Measurements from ENCODE around the gene MSRB1.
"Not testable (repeated sequence)": the region's sequence is repeated elsewhere in the genome, so short reads cannot be mapped to it uniquely, and the experiment has no call there.

MSRB1 gene

DNA sequence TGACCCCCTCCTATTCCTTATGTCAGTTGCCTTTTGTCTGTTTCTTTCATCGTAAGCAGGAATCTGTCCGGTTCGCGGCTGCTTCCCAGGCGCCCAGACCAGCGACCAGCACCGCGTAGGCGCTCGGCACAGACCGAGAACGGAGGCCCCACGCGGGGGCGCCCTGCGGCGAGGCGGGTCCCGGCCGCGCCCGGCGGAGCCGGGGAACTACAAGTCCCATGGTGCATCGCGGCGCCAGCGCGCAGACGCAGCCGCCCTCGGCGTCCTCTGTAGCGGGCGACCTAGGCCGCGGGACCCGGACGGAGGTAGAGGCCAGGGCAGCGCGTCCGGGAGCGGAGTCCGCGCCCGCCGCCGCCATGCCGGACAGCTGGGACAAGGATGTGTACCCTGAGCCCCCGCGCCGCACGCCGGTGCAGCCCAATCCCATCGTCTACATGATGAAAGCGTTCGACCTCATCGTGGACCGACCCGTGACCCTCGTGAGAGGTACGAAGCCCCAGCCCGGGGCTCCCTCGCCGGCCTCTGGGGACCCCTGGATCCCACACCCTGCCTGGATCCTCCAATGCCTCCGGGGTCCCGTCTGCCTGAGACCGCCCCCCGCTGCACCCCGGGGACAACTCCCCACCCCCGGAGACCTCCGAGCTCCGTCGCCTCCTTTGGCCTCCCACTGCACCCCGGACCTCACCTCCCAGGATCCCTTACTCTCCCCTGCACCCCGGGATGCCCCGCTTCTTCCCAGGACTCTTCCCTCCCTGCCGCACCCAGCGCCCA is 16.5 kb upstream of the MSRB1 start, which contains the start of gene NDUFB10:
NDUFB10 (plus strand) TSS at position 270 of the 771 bp plus-strand sequence; CDS start at position 357, 87 bp downstream.
- ATAC-seq (peak; percentile 72), DNase-seq (peak; percentile 97)
- peaks cover 36% of the 10 kb centered on the region for H3K4me1 Mint-ChIP-seq
- H3K36me3 Mint-ChIP-seq (ENCODE audit: low read depth), result peaks cover 43% of the 10 kb centered on the region
- H3K4me3 Mint-ChIP-seq, result peak within 1 kb of the TSS; percentile 100
- peak within 1 kb of the TSS; percentile 100 for H3K27ac Mint-ChIP-seq
- H3K9me3 Mint-ChIP-seq, result no peaks in the 10 kb centered on the region
- H3K27me3 Mint-ChIP-seq, result no peaks in the 10 kb centered on the region

DNA sequence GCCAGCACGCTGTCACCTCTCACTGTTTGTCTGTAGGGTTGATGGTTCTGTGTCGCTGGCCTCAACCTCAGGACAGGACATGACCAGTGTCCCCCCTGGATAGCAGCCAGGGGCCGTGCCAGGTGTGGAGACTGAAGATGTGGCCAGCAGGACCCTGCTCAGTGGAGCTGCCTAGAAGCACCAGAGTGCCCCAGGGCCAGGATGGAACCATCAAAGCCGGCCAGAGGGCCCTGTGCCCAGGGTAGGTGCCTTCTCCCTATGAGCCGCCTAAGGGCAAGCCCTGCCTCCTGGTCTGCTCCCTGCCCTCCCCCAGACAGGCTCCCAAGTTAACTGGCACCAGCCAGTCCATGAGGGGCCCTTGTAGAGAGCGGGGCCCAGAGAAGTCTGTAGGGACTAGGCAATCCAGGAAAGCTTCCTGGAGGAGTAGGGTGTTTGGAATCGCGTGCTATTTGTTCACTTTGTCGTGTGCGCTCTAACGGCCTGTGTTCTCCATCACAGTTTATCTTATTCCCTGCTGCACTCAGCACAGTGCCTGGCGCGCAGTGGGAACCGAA is 15.8 kb upstream of the MSRB1 start:
- Mint-ChIP-seq H3K36me3 (ENCODE audit: low read depth) (peaks cover 37% of the 10 kb centered on the region), H3K4me3 (peak overlapping the region; percentile 100), H3K9me3 (no peaks in the 10 kb centered on the region), H3K4me1 (peaks cover 33% of the 10 kb centered on the region), H3K27me3 (no peaks in the 10 kb centered on the region), H3K27ac (peak overlapping the region; percentile 100)
- ATAC-seq, result no peak
- DNase-seq, result no peak

- not testable (repeated sequence) for ATAC-seq, H3K9me3 Mint-ChIP-seq, H3K4me3 Mint-ChIP-seq, H3K27ac Mint-ChIP-seq, H3K27me3 Mint-ChIP-seq, DNase-seq
- Mint-ChIP-seq H3K36me3 (ENCODE audit: low read depth) (peaks cover 31% of the 10 kb centered on the region), H3K4me1 (peaks cover 29% of the 10 kb centered on the region)
These were observed 15.1 kb upstream of the MSRB1 start for GRCh38 chr16:1958143-1958491.

DNA sequence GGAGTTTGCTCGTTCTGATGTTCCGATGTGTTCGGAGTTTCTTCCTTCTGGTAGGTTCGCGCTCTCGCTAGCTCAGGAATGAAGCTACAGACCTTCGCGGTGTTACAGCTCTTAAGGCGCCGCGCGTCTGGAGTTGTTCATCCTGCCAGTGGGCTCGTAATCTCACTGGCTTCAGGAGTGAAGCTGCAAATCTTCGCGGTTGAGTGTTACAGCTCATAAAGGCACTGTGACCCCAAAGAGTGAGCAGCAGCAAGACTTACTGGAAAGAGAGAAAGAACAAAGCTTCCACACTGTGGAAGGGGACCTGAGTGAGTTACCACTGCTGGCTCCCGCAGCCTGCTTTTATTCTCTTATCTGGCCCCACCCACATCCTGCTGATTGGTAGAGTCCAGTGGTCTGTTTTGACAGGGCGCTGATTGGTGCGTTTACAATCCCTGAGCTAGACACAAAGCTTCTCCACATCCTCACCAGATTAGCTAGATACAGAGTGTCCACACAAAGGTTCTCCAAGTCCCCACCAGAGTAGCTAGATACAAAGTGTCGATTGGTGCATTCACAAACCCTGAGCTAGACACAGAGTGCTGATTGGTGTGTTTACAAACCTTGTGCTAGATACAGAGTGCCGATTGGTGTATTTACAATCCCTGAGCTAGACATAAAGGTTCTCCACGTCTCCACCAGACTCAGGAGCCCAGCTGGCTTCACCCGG is 14.6 kb upstream of the MSRB1 start:
- not testable (repeated sequence) for ATAC-seq, H3K27me3 Mint-ChIP-seq, H3K27ac Mint-ChIP-seq, H3K4me3 Mint-ChIP-seq, H3K9me3 Mint-ChIP-seq
- H3K36me3 Mint-ChIP-seq (ENCODE audit: low read depth), result peaks cover 25% of the 10 kb centered on the region
- peaks cover 28% of the 10 kb centered on the region for H3K4me1 Mint-ChIP-seq
- DNase-seq, result peak; percentile 1

DNA sequence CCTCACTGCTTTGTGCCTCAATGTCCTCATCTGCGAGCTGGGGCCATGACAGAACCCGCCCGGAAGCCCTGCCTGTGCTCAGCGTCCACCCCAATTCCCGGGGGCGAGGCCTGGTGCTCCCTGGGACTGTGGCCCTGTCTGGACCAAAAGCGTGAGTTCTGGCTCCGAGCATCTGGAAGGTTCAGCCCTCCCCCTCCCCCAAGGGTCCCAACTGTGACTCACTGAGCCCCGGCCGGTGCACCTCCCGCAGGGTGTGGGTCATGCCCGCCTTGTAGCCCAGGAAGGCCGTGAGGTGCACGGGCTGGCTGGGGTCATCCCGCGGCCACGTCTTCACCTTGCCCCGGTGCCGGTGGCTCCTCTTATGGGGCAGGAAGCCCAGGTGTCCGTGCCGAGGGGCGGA is 10.7 kb upstream of the MSRB1 start:
- H3K27me3 Mint-ChIP-seq, result no peaks in the 10 kb centered on the region
- ATAC-seq, result no peak
- H3K36me3 Mint-ChIP-seq (ENCODE audit: low read depth), result no peaks in the 10 kb centered on the region
- H3K4me3 Mint-ChIP-seq, result no peak overlapping the region
- no peak overlapping the region for H3K27ac Mint-ChIP-seq
- peaks cover 3% of the 10 kb centered on the region for H3K4me1 Mint-ChIP-seq
- DNase-seq, result no peak
- H3K9me3 Mint-ChIP-seq, result no peaks in the 10 kb centered on the region

DNA sequence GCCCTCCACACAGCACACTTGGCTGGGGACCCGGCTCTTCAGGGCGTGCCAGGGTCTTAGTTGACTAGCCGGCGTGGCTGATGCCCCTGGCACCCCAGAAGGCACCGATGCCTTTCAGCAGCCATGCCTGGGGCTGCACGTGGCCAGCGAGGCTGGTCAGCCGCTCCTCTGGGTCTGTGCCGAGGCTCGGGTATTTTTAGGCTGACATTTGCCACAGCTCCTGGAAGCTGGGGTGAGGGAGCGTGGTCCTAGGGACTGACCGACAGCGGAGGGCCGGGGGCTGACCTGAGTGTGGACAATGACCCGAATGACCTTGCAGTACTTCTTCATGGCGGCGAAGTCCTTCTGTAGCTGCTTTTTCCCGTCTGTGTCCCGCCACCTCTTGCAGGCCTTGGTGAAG is 7.6 kb upstream of the MSRB1 start:
- no peak overlapping the region for H3K4me3 Mint-ChIP-seq
- H3K27ac Mint-ChIP-seq, result no peak overlapping the region
- DNase-seq (no peak), ATAC-seq (no peak)
- no peaks in the 10 kb centered on the region for H3K9me3 Mint-ChIP-seq
- no peaks in the 10 kb centered on the region for H3K27me3 Mint-ChIP-seq
- peaks cover 3% of the 10 kb centered on the region for H3K4me1 Mint-ChIP-seq
- H3K36me3 Mint-ChIP-seq (ENCODE audit: low read depth), result no peaks in the 10 kb centered on the region

GRCh38 chr16:1950047-1950446 is 7.0 kb upstream of the MSRB1 start:
- Mint-ChIP-seq H3K9me3 (no peaks in the 10 kb centered on the region), H3K4me3 (no peak overlapping the region), H3K4me1 (peaks cover 3% of the 10 kb centered on the region), H3K27me3 (no peaks in the 10 kb centered on the region), H3K36me3 (ENCODE audit: low read depth) (no peaks in the 10 kb centered on the region), H3K27ac (no peak overlapping the region)
- ATAC-seq (no peak), DNase-seq (no peak)

GRCh38 chr16:1949507-1949906 is 6.5 kb upstream of the MSRB1 start:
- H3K4me3 Mint-ChIP-seq, result no peak overlapping the region
- ATAC-seq, result no peak
- peaks cover 3% of the 10 kb centered on the region for H3K4me1 Mint-ChIP-seq
- no peaks in the 10 kb centered on the region for H3K27me3 Mint-ChIP-seq
- no peak for DNase-seq
- H3K27ac Mint-ChIP-seq, result no peak overlapping the region
- H3K9me3 Mint-ChIP-seq, result no peaks in the 10 kb centered on the region
- H3K36me3 Mint-ChIP-seq (ENCODE audit: low read depth), result no peaks in the 10 kb centered on the region

GRCh38 chr16:1947369-1947670 is 4.3 kb upstream of the MSRB1 start:
- H3K27me3 Mint-ChIP-seq, result no peaks in the 10 kb centered on the region
- H3K27ac Mint-ChIP-seq, result no peak overlapping the region
- H3K4me3 Mint-ChIP-seq, result no peak overlapping the region
- ATAC-seq, result no peak
- no peaks in the 10 kb centered on the region for H3K36me3 Mint-ChIP-seq (ENCODE audit: low read depth)
- H3K4me1 Mint-ChIP-seq, result peaks cover 16% of the 10 kb centered on the region
- DNase-seq, result no peak
- H3K9me3 Mint-ChIP-seq, result no peaks in the 10 kb centered on the region

- H3K36me3 Mint-ChIP-seq (ENCODE audit: low read depth), result no peaks in the 10 kb centered on the region
- H3K27me3 Mint-ChIP-seq, result no peaks in the 10 kb centered on the region
- DNase-seq (no peak), ATAC-seq (no peak)
- no peaks in the 10 kb centered on the region for H3K9me3 Mint-ChIP-seq
- H3K4me3 Mint-ChIP-seq, result no peak overlapping the region
- H3K27ac Mint-ChIP-seq, result no peak overlapping the region
- peaks cover 22% of the 10 kb centered on the region for H3K4me1 Mint-ChIP-seq
These were observed 3.7 kb upstream of the MSRB1 start for GRCh38 chr16:1946495-1947368.

GRCh38 chr16:1945559-1946391 is 2.8 kb upstream of the MSRB1 start:
- DNase-seq, result no peak
- H3K27me3 Mint-ChIP-seq, result no peaks in the 10 kb centered on the region
- no peaks in the 10 kb centered on the region for H3K9me3 Mint-ChIP-seq
- peaks cover 26% of the 10 kb centered on the region for H3K4me1 Mint-ChIP-seq
- no peak for ATAC-seq
- no peak overlapping the region for H3K4me3 Mint-ChIP-seq
- no peaks in the 10 kb centered on the region for H3K36me3 Mint-ChIP-seq (ENCODE audit: low read depth)
- no peak overlapping the region for H3K27ac Mint-ChIP-seq

- H3K9me3 Mint-ChIP-seq, result no peaks in the 10 kb centered on the region
- peak overlapping the region; percentile 87 for H3K4me3 Mint-ChIP-seq
- DNase-seq (no peak), ATAC-seq (no peak)
- H3K27me3 Mint-ChIP-seq, result no peaks in the 10 kb centered on the region
- H3K27ac Mint-ChIP-seq, result peak overlapping the region; percentile 85
- H3K4me1 Mint-ChIP-seq, result peaks cover 26% of the 10 kb centered on the region
- no peaks in the 10 kb centered on the region for H3K36me3 Mint-ChIP-seq (ENCODE audit: low read depth)
These were observed 1.7 kb upstream of the MSRB1 start for GRCh38 chr16:1944612-1945199.

DNA sequence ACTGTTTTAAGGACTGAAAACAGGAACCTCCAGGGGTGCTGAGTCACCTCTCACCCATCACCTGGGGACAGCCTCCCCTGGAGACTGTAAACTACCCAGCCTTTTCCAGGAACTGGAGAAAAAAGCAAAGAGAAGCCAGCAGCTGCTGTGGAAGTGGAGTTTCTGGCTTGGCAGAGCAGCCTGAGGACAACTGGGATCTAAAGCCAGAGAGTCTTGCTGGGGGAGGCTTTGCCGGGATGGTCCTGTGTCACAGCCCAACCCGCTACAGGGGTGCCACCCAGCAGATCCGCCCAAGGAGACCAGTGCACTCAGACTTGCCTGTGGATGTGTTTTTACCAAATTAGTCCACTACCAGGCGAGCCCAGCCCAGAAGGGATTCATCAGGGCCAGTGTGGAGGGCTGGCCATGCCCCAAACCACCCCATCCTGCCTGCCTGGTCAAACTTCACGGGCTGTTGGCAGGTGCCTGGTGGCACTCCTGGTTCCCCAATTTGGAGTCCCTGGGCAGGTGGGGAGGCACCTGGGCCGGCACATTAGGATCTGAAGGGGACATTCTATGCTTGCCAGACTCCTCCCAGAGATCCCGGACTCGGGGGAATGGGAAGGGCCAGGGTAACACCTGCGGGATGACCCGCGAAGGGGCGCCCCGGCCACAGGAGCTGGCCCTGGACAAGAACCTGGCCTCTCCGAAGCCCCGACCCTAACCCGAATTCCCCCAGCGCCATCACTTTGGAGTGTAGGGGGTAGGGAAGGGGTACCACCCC is 771 bp downstream of the MSRB1 start:
- Mint-ChIP-seq H3K4me1 (peaks cover 26% of the 10 kb centered on the region), H3K27ac (no peak overlapping the region), H3K27me3 (no peaks in the 10 kb centered on the region), H3K4me3 (peak overlapping the region; percentile 87), H3K36me3 (ENCODE audit: low read depth) (peaks cover 4% of the 10 kb centered on the region), H3K9me3 (no peaks in the 10 kb centered on the region)
- DNase-seq, result no peak
- ATAC-seq, result no peak

All from activated naive CD8-positive, alpha-beta T cell treated with anti-CD3 and anti-CD28 coated beads, Interleukin-2, amount 50 U/mL, for 24 hours (primary cell).